Mesendoderm (in vitro differentiated cells): ENCODE results near the gene MLEC.
A peak's percentile ranks its signal among the peaks of the same experiment; 100 is the strongest.

ENCODE experiments used
- DNase-seq: peaks from one replicate; pipeline ENCODE4 v3.0.0; 2013
- H2AK5ac ChIP-seq: 2 replicates; pipeline ENCODE4 v1.6.1; 2013; ENCODE audit warnings: low read length, inconsistent platforms
- H2BK120ac ChIP-seq: 2 replicates; pipeline ENCODE4 v1.6.1; 2013; ENCODE audit warnings: low read depth, mild to moderate bottlenecking, low read length, moderate library complexity, mixed read lengths
- H2BK15ac ChIP-seq: replicated peaks from 2 replicates; pipeline ENCODE4 v1.6.1; 2013; ENCODE audit warnings: low read depth, mild to moderate bottlenecking, moderate library complexity
- H2BK5ac ChIP-seq: 2 replicates; pipeline ENCODE4 v1.6.1; 2013; ENCODE audit warnings: low read length, inconsistent platforms
- H3K18ac ChIP-seq: 2 replicates; pipeline ENCODE4 v1.6.1; 2013; ENCODE audit warnings: mild to moderate bottlenecking, low read length, mixed read lengths
- H3K23ac ChIP-seq: one replicate; pipeline ENCODE4 v1.6.1; 2013; ENCODE audit warnings: low read length
- H3K27ac ChIP-seq: 2 replicates; pipeline ENCODE4 v1.5.1; 2013; ENCODE audit warnings: low read depth, mild to moderate bottlenecking, inconsistent platforms, low read length, moderate library complexity
- H3K27me3 ChIP-seq: 2 replicates; pipeline ENCODE4 v1.6.1; 2013; ENCODE audit warnings: low read length, control low read depth, mild to moderate bottlenecking, inconsistent platforms; ENCODE audit not compliant: insufficient read depth, poor library complexity
- H3K36me3 ChIP-seq: 2 replicates; pipeline ENCODE4 v1.6.1; 2013; ENCODE audit warnings: low read length, inconsistent platforms; ENCODE audit not compliant: control insufficient read depth, insufficient read depth
- H3K4ac ChIP-seq: one replicate; pipeline ENCODE4 v1.6.1; 2013; ENCODE audit warnings: low read depth, mild to moderate bottlenecking, low read length, moderate library complexity
- H3K4me1 ChIP-seq: 2 replicates; pipeline ENCODE4 v1.6.1; 2013; ENCODE audit warnings: low read depth, low read length, inconsistent platforms; ENCODE audit not compliant: control insufficient read depth
- H3K4me2 ChIP-seq: 2 replicates; pipeline ENCODE4 v1.6.1; 2013; ENCODE audit warnings: low read length
- H3K4me3 ChIP-seq: 2 replicates; pipeline ENCODE4 v1.5.1; 2013; ENCODE audit warnings: mild to moderate bottlenecking, low read length
- H3K56ac ChIP-seq: one replicate; pipeline ENCODE4 v1.6.1; 2013; ENCODE audit warnings: low read length
- H3K79me1 ChIP-seq: 2 replicates; pipeline ENCODE4 v1.6.1; 2013; ENCODE audit warnings: low read length, inconsistent platforms
- H3K79me2 ChIP-seq: 2 replicates; pipeline ENCODE4 v1.6.1; 2013; ENCODE audit warnings: mild to moderate bottlenecking, low read length; ENCODE audit not compliant: control insufficient read depth, insufficient read depth
- H3K9ac ChIP-seq: 2 replicates; pipeline ENCODE4 v1.6.1; 2013; ENCODE audit warnings: low read length, inconsistent platforms
- H4K5ac ChIP-seq: one replicate; pipeline ENCODE4 v1.6.1; 2013; ENCODE audit warnings: low read length
- H4K8ac ChIP-seq: one replicate; pipeline ENCODE4 v1.6.1; 2013; ENCODE audit warnings: low read depth, mild to moderate bottlenecking, control low read depth, low read length, moderate library complexity
- WGBS: extraction: QIAGEN DNeasy Blood & Tissue Kit; methylation state at CpG from one replicate; pipeline ENCODE4 v1.1.7; 2013; ENCODE audit warnings: low lambda C conversion rate, missing lambda C conversion rate; ENCODE audit not compliant: insufficient coverage; ENCODE audit errors: extremely low coverage; 5-methylcytosine and 5-hydroxymethylcytosine counted together

The MLEC gene

GRCh38 chr12:120744922-120745493, 58.1 kb downstream of the MLEC start:
- Histone ChIP-seq H3K4me2 (no peak overlapping the region), H3K36me3 (no peaks in the 10 kb centered on the region), H3K9ac (no peak overlapping the region), H4K5ac (no peak overlapping the region), H2BK120ac (no peak overlapping the region), H3K18ac (no peak overlapping the region), H3K4ac (no peak overlapping the region), H2BK15ac (no peak overlapping the region), H3K27me3 (no peaks in the 10 kb centered on the region), H3K4me1 (no peaks in the 10 kb centered on the region), H2AK5ac (no peak overlapping the region), H2BK5ac (no peak overlapping the region), H3K4me3 (no peak overlapping the region), H4K8ac (no peak overlapping the region), H3K79me2 (no peaks in the 10 kb centered on the region), H3K23ac (no peak overlapping the region), H3K79me1 (no peaks in the 10 kb centered on the region), H3K56ac (no peak overlapping the region), H3K27ac (no peak overlapping the region)
- WGBS, result no CpG with 5 or more reads among the region's 15 CpGs
- no peak for DNase-seq

GRCh38 chr12:120748242-120748641, 61.3 kb downstream of the MLEC start:
- Histone ChIP-seq H3K36me3 (no peaks in the 10 kb centered on the region), H3K79me1 (no peaks in the 10 kb centered on the region), H2BK120ac (no peak overlapping the region), H4K8ac (no peak overlapping the region), H2BK15ac (no peak overlapping the region), H3K4me3 (no peak overlapping the region), H2AK5ac (no peak overlapping the region), H3K56ac (no peak overlapping the region), H3K4ac (no peak overlapping the region), H3K79me2 (no peaks in the 10 kb centered on the region), H3K9ac (no peak overlapping the region), H3K27ac (no peak overlapping the region), H3K18ac (no peak overlapping the region), H2BK5ac (no peak overlapping the region), H3K27me3 (no peaks in the 10 kb centered on the region), H4K5ac (no peak overlapping the region), H3K4me1 (no peaks in the 10 kb centered on the region), H3K4me2 (no peak overlapping the region), H3K23ac (no peak overlapping the region)
- WGBS, result no CpG with 5 or more reads among the region's 7 CpGs
- DNase-seq, result no peak

GRCh38 chr12:120749256-120749655, 62.3 kb downstream of the MLEC start:
- Histone ChIP-seq H3K4me1 (no peaks in the 10 kb centered on the region), H4K8ac (no peak overlapping the region), H3K18ac (no peak overlapping the region), H3K79me1 (no peaks in the 10 kb centered on the region), H3K4me2 (no peak overlapping the region), H2BK120ac (no peak overlapping the region), H4K5ac (no peak overlapping the region), H3K4ac (no peak overlapping the region), H3K56ac (no peak overlapping the region), H2AK5ac (no peak overlapping the region), H3K23ac (no peak overlapping the region), H3K27ac (no peak overlapping the region), H2BK5ac (no peak overlapping the region), H2BK15ac (no peak overlapping the region), H3K79me2 (no peaks in the 10 kb centered on the region), H3K9ac (no peak overlapping the region), H3K36me3 (no peaks in the 10 kb centered on the region), H3K4me3 (no peak overlapping the region), H3K27me3 (no peaks in the 10 kb centered on the region)
- no peak for DNase-seq
- WGBS, result no CpG with 5 or more reads among the region's 5 CpGs

DNA sequence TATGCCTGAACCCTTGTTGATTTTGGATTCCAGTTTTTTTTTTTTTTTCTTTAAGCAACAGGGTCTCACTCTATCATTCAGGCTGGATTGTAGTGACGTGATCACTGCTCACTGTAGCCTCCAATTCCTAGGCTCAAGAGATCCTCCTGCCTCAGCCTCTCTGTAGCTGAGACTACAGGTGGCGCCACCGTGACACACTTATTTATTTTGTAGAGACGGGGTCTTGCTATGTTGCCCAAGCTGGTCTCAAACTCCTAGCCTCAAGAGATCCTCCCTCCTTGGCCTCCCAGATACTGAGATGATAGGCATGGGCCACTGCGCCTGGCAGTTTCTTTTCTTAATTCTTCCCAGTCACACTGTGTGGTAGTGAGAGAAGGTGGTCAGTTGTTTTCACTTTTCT, 63.9 kb downstream of the MLEC start:
- no peak overlapping the region for H3K56ac ChIP-seq
- no peak overlapping the region for H3K4ac ChIP-seq
- H3K79me1 ChIP-seq, result no peaks in the 10 kb centered on the region
- H3K27ac ChIP-seq, result no peak overlapping the region
- H2AK5ac ChIP-seq, result no peak overlapping the region
- H2BK120ac ChIP-seq, result no peak overlapping the region
- H3K4me3 ChIP-seq, result no peak overlapping the region
- no peak for DNase-seq
- H2BK5ac ChIP-seq, result no peak overlapping the region
- no peak overlapping the region for H4K8ac ChIP-seq
- H3K9ac ChIP-seq, result no peak overlapping the region
- no peaks in the 10 kb centered on the region for H3K4me1 ChIP-seq
- no peak overlapping the region for H3K4me2 ChIP-seq
- no peak overlapping the region for H3K23ac ChIP-seq
- H4K5ac ChIP-seq, result no peak overlapping the region
- H3K79me2 ChIP-seq, result no peaks in the 10 kb centered on the region
- no CpG with 5 or more reads among the region's 5 CpGs for WGBS
- H3K36me3 ChIP-seq, result no peaks in the 10 kb centered on the region
- H2BK15ac ChIP-seq, result no peak overlapping the region
- H3K18ac ChIP-seq, result no peak overlapping the region
- H3K27me3 ChIP-seq, result no peaks in the 10 kb centered on the region

DNA sequence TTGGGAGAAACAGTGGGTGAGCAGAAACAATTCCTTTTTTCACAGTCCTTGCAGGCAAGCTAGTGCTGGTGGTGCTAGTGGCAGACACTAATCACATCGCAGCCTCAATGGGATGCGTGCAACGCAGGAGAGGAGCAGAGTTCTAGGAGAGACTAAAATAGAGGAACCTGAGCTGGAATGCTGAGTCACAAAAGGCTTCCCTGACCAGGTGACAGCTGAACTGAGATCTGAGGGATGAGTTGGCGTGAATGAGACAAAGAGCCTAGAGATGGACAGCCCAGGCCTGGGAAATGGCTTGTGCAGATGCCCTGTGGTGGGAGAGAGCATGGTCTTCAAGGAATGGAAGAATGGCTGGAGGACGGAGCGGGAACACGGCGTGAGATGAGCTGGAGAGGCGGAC, 64.4 kb downstream of the MLEC start:
- H3K23ac ChIP-seq, result no peak overlapping the region
- H3K18ac ChIP-seq, result no peak overlapping the region
- H3K79me2 ChIP-seq, result no peaks in the 10 kb centered on the region
- H3K4me1 ChIP-seq, result no peaks in the 10 kb centered on the region
- no peak overlapping the region for H2BK120ac ChIP-seq
- H3K4ac ChIP-seq, result no peak overlapping the region
- no peak overlapping the region for H2AK5ac ChIP-seq
- peak; percentile 32 for DNase-seq
- no peak overlapping the region for H4K5ac ChIP-seq
- no peak overlapping the region for H2BK15ac ChIP-seq
- no peak overlapping the region for H3K4me3 ChIP-seq
- no peak overlapping the region for H3K9ac ChIP-seq
- WGBS, result no CpG with 5 or more reads among the region's 9 CpGs
- no peaks in the 10 kb centered on the region for H3K36me3 ChIP-seq
- H3K56ac ChIP-seq, result no peak overlapping the region
- no peak overlapping the region for H2BK5ac ChIP-seq
- H3K27ac ChIP-seq, result no peak overlapping the region
- no peaks in the 10 kb centered on the region for H3K79me1 ChIP-seq
- no peak overlapping the region for H4K8ac ChIP-seq
- H3K4me2 ChIP-seq, result no peak overlapping the region
- H3K27me3 ChIP-seq, result no peaks in the 10 kb centered on the region
